K562 (cell line): ENCODE results near the gene FARSB. TPM values are rescaled to one million over a fixed set of nuclear protein-coding genes. Genes with fewer than 3 reads are reported as not detected.

ENCODE experiments used
- ATAC-seq: fragments of 200-7000 bp; cut with Tn5 transposase; 3 replicates; pipeline ENCODE4 v1.9.1; 2020; ENCODE audit warnings: moderate library complexity
- BruUV-seq: library from RNA; stranded (reverse); fragments of 400-500 nt; replicated peaks from 2 replicates; lab custom pipeline; 2021; lab: Mats Ljungman, UMichigan
- CTCF ChIA-PET: fragments of 300-600 bp; formaldehyde crosslinking; extraction: SDS; loops from one replicate; lab custom pipeline; 2021; ENCODE audit warnings: low intra/inter-chr PET ratio; lab: Yijun Ruan, JAX
- POLR2A ChIA-PET: fragments of 300-600, 350-650 bp; sonication (Branson Sonifier 250); formaldehyde crosslinking; extraction: SDS; loops from one replicate; lab custom pipeline; 2021; ENCODE audit warnings: antibody characterized with exemption, inconsistent platforms; lab: Yijun Ruan, JAX
- DNase-seq, 4 experiments: peaks; one replicate each; pipeline versions ENCODE4 v3.0.0 to v3.0.0-alpha.2; 2011 to 2018; ENCODE audit warnings: low spot score in 3 of 4, mixed read lengths in 3 of 4; ENCODE audit errors: extremely low read depth in 1 of 4
- FAIRE-seq: peaks from 2 replicates; lab custom pipeline; 2011; peaks lifted over from hg19 to GRCh38; lab: Jason Lieb, UNC
- H2AFZ ChIP-seq: 2 replicates; pipeline ENCODE4 v1.6.0; 2011; ENCODE audit warnings: low read depth, low read length, control low read depth, inconsistent platforms
- H3K27ac ChIP-seq: fragments of 200-600 bp; 3 replicates; pipeline ENCODE4 v1.8.0; 2011; ENCODE audit warnings: low read depth, mild to moderate bottlenecking, control low read depth, inconsistent platforms, low read length, moderate library complexity, mixed read lengths; ENCODE audit errors: extremely low read depth
- H3K27me3 ChIP-seq, 2 experiments: fragments of 300-600 bp in 1 of 2; 2 replicates in 1 of 2; 3 replicates in 1 of 2; pipeline versions ENCODE4 v1.6.0 to v1.8.0; 2011; ENCODE audit warnings: inconsistent platforms in 2 of 2, low read length in 2 of 2, mild to moderate bottlenecking in 1 of 2, mixed read lengths in 1 of 2, moderate library complexity in 1 of 2; ENCODE audit not compliant: control insufficient read depth in 2 of 2, insufficient read depth in 2 of 2
- H3K36me3 ChIP-seq: fragments of 300-600 bp; 3 replicates; pipeline ENCODE4 v1.8.0; 2011; ENCODE audit warnings: mild to moderate bottlenecking, low read length, inconsistent platforms; ENCODE audit not compliant: control insufficient read depth, insufficient read depth
- H3K4me1 ChIP-seq, 2 experiments: fragments of 200-600 bp in 1 of 2; replicated peaks in 1 of 2; 2 replicates in 1 of 2; 3 replicates in 1 of 2; pipeline versions ENCODE4 v1.5.1 to v1.8.0; 2011; ENCODE audit warnings: inconsistent platforms in 2 of 2, low read length in 2 of 2, mild to moderate bottlenecking in 1 of 2, mixed read lengths in 1 of 2, moderate library complexity in 1 of 2; ENCODE audit not compliant: control insufficient read depth in 2 of 2, insufficient read depth in 2 of 2
- H3K4me2 ChIP-seq: 2 replicates; pipeline ENCODE4 v1.6.1; 2011; ENCODE audit warnings: low read length, control low read depth, inconsistent platforms, mixed read lengths; ENCODE audit not compliant: insufficient read depth
- H3K4me3 ChIP-seq: fragments of 200-600 bp; sonication (generic), shearing (Covaris generic); 2 replicates; pipeline ENCODE4 v1.5.1; 2016; ENCODE audit warnings: control low read depth, inconsistent platforms
- H3K79me2 ChIP-seq: fragments of 200-600 bp; 3 replicates; pipeline ENCODE4 v1.8.0; 2011; ENCODE audit warnings: low read length, inconsistent platforms; ENCODE audit not compliant: control insufficient read depth, insufficient read depth
- H3K9ac ChIP-seq, 2 experiments: 2 replicates each; pipeline versions ENCODE4 v1.6.0 to v1.6.1; 2011; ENCODE audit warnings: low read depth in 2 of 2, low read length in 2 of 2, control low read depth in 1 of 2, inconsistent platforms in 1 of 2, mild to moderate bottlenecking in 1 of 2, mixed read lengths in 1 of 2; ENCODE audit not compliant: insufficient read depth in 1 of 2
- H3K9me1 ChIP-seq: one replicate; pipeline ENCODE4 v1.6.0; 2011; ENCODE audit warnings: inconsistent platforms, mild to moderate bottlenecking, low read length, moderate library complexity; ENCODE audit not compliant: control insufficient read depth, insufficient read depth
- H3K9me3 ChIP-seq: replicated peaks from 2 replicates; pipeline ENCODE4 v1.5.1; 2011; ENCODE audit warnings: low read depth, low read length, inconsistent platforms; ENCODE audit not compliant: control insufficient read depth, insufficient read depth
- H4K20me1 ChIP-seq: replicated peaks from 2 replicates; pipeline ENCODE4 v1.6.1; 2011; ENCODE audit warnings: low read length, inconsistent platforms, mixed read lengths; ENCODE audit not compliant: control insufficient read depth, insufficient read depth
- KLF16 ChIP-seq: IDR thresholded peaks from 2 replicates; pipeline ENCODE4 v1.6.1; 2016; ENCODE audit warnings: antibody characterized with exemption
- SETDB1 ChIP-seq: IDR thresholded peaks from one replicate; pipeline ENCODE4 v1.6.1; 2012; ENCODE audit warnings: low read length, control low read depth, inconsistent platforms
- ZNF140 ChIP-seq: fragments of 250-450 bp; sonication (Bioruptor Pico); IDR thresholded peaks from 2 replicates; pipeline ENCODE4 v1.8.0; 2021; ENCODE audit warnings: moderate library complexity, mild to moderate bottlenecking, inconsistent platforms
- WGBS: fragments of 100-300 bp; shearing (Covaris generic); methylation state at CpG from one replicate; pipeline ENCODE4 v1.1.6; 2016; ENCODE audit warnings: low coverage, mixed read lengths; ENCODE audit not compliant: insufficient coverage; ENCODE audit errors: missing lambda C conversion rate; 5-methylcytosine and 5-hydroxymethylcytosine counted together
- in situ Hi-C: fragments of 300-500 bp; cut with MboI; formaldehyde crosslinking; loops from 4 replicates; pipeline ENCODE4 v1.15.0; 2018; ENCODE audit warnings: inconsistent platforms, mixed read lengths
- intact Hi-C: fragments of 100-400 bp; cut with micrococcal nuclease; formaldehyde crosslinking; loops from 2 replicates; pipeline ENCODE4 v1.14.2; 2022
- polyA plus RNA-seq, 8 experiments: library from polyadenylated mRNA; depleted of rRNA in 4 of 8; stranded (reverse) in 5 of 8; unstranded in 3 of 8; fragments of >200 nt; fragmentation: Nextera tagmentation in 2 of 8; fragmentation: Illumina TruSeq in 1 of 8; extraction: Ambion mirVana in 2 of 8; extraction: Trizol in 1 of 8; gene quantifications; 2 replicates each; pipeline versions ENCODE4 v1.2.1 to v1.2.3, GENCODE V29; 2011 to 2014; ENCODE audit warnings: inconsistent platforms in 1 of 8, missing spikeins in 1 of 8
- total RNA-seq, 7 experiments: library from RNA; depleted of rRNA in 6 of 7; stranded (reverse); fragments of >200 nt in 6 of 7; fragmentation: Illumina TruSeq in 2 of 7; extraction: Trizol in 2 of 7; gene quantifications; 2 replicates each; pipeline versions ENCODE4 v1.2.1 to v1.2.3, GENCODE V29; 2011 to 2021; ENCODE audit warnings: low replicate concordance in 1 of 7
- TF ChIP-seq, protein P1 (sequence below): fragments of 450-650 bp; IDR thresholded peaks from 2 replicates; pipeline ENCODE4 v1.6.1; 2016; ENCODE audit warnings: mild to moderate bottlenecking
- TF ChIP-seq, protein P2 (sequence below): fragments of 200-400 bp; formaldehyde crosslinking; IDR thresholded peaks from 2 replicates; pipeline ENCODE4 v1.6.1; 2017; ENCODE audit warnings: mild to moderate bottlenecking, low read depth, low read length, moderate library complexity
- TF ChIP-seq, protein P3 (sequence below): sonication (generic); formaldehyde crosslinking; IDR thresholded peaks from 2 replicates; pipeline ENCODE4 v1.8.0; 2022; ENCODE audit warnings: mild to moderate bottlenecking, missing genetic modification reagents

FARSB gene
- total and polyA plus RNA-seq, 9 of the 15 experiments (the other 6 are each of a cell fraction or from before 2014, with no cell fraction given) = 26.6 to 171 (median 55.7) TPM

DNA sequence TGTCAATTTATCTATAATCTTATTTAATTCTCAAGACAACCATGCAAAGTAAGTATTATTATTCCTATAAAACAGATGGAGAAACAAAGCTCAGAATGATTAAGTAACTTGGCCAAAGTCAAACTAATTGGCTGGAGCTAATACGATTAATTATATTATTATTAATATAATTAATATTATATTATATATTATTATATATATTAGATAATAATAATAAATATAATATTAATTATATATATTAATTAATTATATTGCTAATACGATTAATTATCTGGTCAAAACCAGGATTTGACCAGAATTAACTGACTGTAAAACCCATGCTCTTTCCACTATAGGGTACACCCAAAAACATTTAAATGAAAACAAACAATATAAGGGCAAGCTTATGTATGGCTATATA lies 52.4 kb downstream of the FARSB start:
- TF ChIP-seq, protein P1, sequence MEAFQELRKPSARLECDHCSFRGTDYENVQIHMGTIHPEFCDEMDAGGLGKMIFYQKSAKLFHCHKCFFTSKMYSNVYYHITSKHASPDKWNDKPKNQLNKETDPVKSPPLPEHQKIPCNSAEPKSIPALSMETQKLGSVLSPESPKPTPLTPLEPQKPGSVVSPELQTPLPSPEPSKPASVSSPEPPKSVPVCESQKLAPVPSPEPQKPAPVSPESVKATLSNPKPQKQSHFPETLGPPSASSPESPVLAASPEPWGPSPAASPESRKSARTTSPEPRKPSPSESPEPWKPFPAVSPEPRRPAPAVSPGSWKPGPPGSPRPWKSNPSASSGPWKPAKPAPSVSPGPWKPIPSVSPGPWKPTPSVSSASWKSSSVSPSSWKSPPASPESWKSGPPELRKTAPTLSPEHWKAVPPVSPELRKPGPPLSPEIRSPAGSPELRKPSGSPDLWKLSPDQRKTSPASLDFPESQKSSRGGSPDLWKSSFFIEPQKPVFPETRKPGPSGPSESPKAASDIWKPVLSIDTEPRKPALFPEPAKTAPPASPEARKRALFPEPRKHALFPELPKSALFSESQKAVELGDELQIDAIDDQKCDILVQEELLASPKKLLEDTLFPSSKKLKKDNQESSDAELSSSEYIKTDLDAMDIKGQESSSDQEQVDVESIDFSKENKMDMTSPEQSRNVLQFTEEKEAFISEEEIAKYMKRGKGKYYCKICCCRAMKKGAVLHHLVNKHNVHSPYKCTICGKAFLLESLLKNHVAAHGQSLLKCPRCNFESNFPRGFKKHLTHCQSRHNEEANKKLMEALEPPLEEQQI = no peak
- no peak for TF ChIP-seq KLF16
- TF ChIP-seq, all 486 proteins: peak for 0
- FAIRE-seq = no peak
- H3K36me3 ChIP-seq = peaks cover 64% of the 10 kb centered on the region
- H4K20me1 ChIP-seq = no peaks in the 10 kb centered on the region
- no peak overlapping the region for H3K9ac ChIP-seq
- no peak overlapping the region for H2AFZ ChIP-seq
- no peak overlapping the region for H3K4me3 ChIP-seq
- peaks cover 6% of the 10 kb centered on the region; the same call in 2 of the 3 replicates for H3K79me2 ChIP-seq
- ChIA-PET CTCF (no interaction called here), POLR2A (no interaction called here)
- no peaks in the 10 kb centered on the region for H3K27me3 ChIP-seq
- H3K4me1 ChIP-seq = no peaks in the 10 kb centered on the region
- no peak for DNase-seq
- no TSS peak for BruUV-seq
- 97% methylated on average over 2 of the region's 2 CpGs for WGBS
- ATAC-seq = no peak
- intact Hi-C loops (no loop called here), in situ Hi-C loops (no loop called here)
- no peaks in the 10 kb centered on the region for H3K9me3 ChIP-seq
- no peaks in the 10 kb centered on the region for H3K9me1 ChIP-seq
- H3K4me2 ChIP-seq = no peak overlapping the region
- no peak overlapping the region for H3K27ac ChIP-seq

DNA sequence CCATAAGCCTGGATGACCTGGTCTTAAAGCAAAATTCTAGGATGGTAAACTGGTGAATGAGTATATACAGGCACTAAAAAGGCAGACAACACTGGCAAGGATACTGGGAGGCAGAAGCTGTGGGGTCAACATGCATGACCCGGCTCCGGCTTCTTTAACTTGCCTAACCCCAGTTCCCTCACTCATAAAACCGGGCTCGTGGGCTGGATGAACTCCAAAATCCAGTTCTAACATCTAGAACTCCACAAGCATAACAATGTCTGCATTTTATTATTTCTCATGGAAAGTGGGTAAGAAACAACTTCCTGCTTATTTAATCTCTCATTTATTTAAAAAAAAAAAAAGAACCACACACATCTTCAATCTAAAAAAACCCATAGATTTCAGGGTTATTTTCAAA lies 57.3 kb downstream of the FARSB start:
- H3K27ac ChIP-seq = no peak overlapping the region
- no TSS peak for BruUV-seq
- CTCF ChIA-PET = no interaction called here
- H3K4me2 ChIP-seq = no peak overlapping the region
- no peaks in the 10 kb centered on the region for H3K27me3 ChIP-seq
- intact Hi-C loops (no loop called here), in situ Hi-C loops (no loop called here)
- ATAC-seq = no peak
- POLR2A ChIA-PET = no interaction called here
- H2AFZ ChIP-seq = no peak overlapping the region
- peaks cover 74% of the 10 kb centered on the region for H3K36me3 ChIP-seq
- H3K9me3 ChIP-seq = no peaks in the 10 kb centered on the region
- H4K20me1 ChIP-seq = no peaks in the 10 kb centered on the region
- no peak for FAIRE-seq
- no peaks in the 10 kb centered on the region for H3K4me1 ChIP-seq
- DNase-seq = no peak
- WGBS = 92% methylated on average over 4 of the region's 4 CpGs
- H3K9ac ChIP-seq = no peak overlapping the region
- H3K4me3 ChIP-seq = no peak overlapping the region
- 0 out of 3 replicates have a peak, but pooled peaks cover 2% of the 10 kb centered on the region for H3K79me2 ChIP-seq
- no peaks in the 10 kb centered on the region for H3K9me1 ChIP-seq
- TF ChIP-seq, protein P2, sequence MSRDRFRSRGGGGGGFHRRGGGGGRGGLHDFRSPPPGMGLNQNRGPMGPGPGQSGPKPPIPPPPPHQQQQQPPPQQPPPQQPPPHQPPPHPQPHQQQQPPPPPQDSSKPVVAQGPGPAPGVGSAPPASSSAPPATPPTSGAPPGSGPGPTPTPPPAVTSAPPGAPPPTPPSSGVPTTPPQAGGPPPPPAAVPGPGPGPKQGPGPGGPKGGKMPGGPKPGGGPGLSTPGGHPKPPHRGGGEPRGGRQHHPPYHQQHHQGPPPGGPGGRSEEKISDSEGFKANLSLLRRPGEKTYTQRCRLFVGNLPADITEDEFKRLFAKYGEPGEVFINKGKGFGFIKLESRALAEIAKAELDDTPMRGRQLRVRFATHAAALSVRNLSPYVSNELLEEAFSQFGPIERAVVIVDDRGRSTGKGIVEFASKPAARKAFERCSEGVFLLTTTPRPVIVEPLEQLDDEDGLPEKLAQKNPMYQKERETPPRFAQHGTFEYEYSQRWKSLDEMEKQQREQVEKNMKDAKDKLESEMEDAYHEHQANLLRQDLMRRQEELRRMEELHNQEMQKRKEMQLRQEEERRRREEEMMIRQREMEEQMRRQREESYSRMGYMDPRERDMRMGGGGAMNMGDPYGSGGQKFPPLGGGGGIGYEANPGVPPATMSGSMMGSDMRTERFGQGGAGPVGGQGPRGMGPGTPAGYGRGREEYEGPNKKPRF = no peak
- no peak for TF ChIP-seq SETDB1
- TF ChIP-seq, protein P3, sequence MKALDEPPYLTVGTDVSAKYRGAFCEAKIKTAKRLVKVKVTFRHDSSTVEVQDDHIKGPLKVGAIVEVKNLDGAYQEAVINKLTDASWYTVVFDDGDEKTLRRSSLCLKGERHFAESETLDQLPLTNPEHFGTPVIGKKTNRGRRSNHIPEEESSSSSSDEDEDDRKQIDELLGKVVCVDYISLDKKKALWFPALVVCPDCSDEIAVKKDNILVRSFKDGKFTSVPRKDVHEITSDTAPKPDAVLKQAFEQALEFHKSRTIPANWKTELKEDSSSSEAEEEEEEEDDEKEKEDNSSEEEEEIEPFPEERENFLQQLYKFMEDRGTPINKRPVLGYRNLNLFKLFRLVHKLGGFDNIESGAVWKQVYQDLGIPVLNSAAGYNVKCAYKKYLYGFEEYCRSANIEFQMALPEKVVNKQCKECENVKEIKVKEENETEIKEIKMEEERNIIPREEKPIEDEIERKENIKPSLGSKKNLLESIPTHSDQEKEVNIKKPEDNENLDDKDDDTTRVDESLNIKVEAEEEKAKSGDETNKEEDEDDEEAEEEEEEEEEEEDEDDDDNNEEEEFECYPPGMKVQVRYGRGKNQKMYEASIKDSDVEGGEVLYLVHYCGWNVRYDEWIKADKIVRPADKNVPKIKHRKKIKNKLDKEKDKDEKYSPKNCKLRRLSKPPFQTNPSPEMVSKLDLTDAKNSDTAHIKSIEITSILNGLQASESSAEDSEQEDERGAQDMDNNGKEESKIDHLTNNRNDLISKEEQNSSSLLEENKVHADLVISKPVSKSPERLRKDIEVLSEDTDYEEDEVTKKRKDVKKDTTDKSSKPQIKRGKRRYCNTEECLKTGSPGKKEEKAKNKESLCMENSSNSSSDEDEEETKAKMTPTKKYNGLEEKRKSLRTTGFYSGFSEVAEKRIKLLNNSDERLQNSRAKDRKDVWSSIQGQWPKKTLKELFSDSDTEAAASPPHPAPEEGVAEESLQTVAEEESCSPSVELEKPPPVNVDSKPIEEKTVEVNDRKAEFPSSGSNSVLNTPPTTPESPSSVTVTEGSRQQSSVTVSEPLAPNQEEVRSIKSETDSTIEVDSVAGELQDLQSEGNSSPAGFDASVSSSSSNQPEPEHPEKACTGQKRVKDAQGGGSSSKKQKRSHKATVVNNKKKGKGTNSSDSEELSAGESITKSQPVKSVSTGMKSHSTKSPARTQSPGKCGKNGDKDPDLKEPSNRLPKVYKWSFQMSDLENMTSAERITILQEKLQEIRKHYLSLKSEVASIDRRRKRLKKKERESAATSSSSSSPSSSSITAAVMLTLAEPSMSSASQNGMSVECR (CRISPR knock-in tag) = no peak
- TF ChIP-seq ZNF140 = no peak
